Measurements from ENCODE around the gene NMRK2.
"Not testable (repeated sequence)": the region's sequence is repeated elsewhere in the genome, so short reads cannot be mapped to it uniquely, and the experiment has no call there.

NMRK2 gene

GRCh38 chr19:3936506-3937442 lies 3.9 kb downstream of the NMRK2 start:
- DNase-seq: no peak

GRCh38 chr19:3938300-3938950 lies 5.6 kb downstream of the NMRK2 start:
- DNase-seq: not testable (repeated sequence)

- no peak for DNase-seq
These were observed 10.0 kb downstream of the NMRK2 start for GRCh38 chr19:3942790-3943409.

GRCh38 chr19:3944018-3944721 lies 11.3 kb downstream of the NMRK2 start:
- DNase-seq: no peak

GRCh38 chr19:3945838-3946237 lies 13.0 kb downstream of the NMRK2 start:
- DNase-seq: no peak

GRCh38 chr19:3947316-3947933 lies 14.6 kb downstream of the NMRK2 start:
- not testable (repeated sequence) for DNase-seq

- no peak for DNase-seq
These were observed 16.4 kb downstream of the NMRK2 start for GRCh38 chr19:3949294-3949693.

GRCh38 chr19:3949997-3950859 lies 17.4 kb downstream of the NMRK2 start:
- no peak for DNase-seq

- DNase-seq: peak; percentile 62
These were observed 18.3 kb downstream of the NMRK2 start for GRCh38 chr19:3950871-3951861.

- DNase-seq: not testable (repeated sequence)
These were observed 19.9 kb downstream of the NMRK2 start for GRCh38 chr19:3952755-3953276.

GRCh38 chr19:3954107-3954506 lies 21.2 kb downstream of the NMRK2 start:
- DNase-seq: no peak

- DNase-seq: not testable (repeated sequence)
These were observed 22.4 kb downstream of the NMRK2 start for GRCh38 chr19:3955276-3955675.

- DNase-seq: no peak
These were observed 22.8 kb downstream of the NMRK2 start for GRCh38 chr19:3955688-3956087.

GRCh38 chr19:3958836-3959765 lies 26.2 kb downstream of the NMRK2 start:
- no peak for DNase-seq

GRCh38 chr19:3959766-3960131 lies 26.9 kb downstream of the NMRK2 start:
- no peak for DNase-seq

- DNase-seq: no peak
These were observed 28.1 kb downstream of the NMRK2 start for GRCh38 chr19:3961007-3961406.

- DNase-seq: no peak
These were observed 30.8 kb downstream of the NMRK2 start for GRCh38 chr19:3963458-3964255.
